ENCODE data around the gene OTOGL.

GRCh38 chr12:80099259-80099658, at the start of gene OTOGL:
- TF ChIP-seq TAF1 (IDR thresholded peaks at IDR 0.05; ENCODE audit: low read depth) (no peak), CTCF (IDR thresholded peaks at IDR 0.05; ENCODE audit: poor library complexity, severe bottlenecking) (no peak), POLR2AphosphoS5 (IDR thresholded peaks at IDR 0.05) (no peak), MXI1 (conservative IDR thresholded peaks at IDR 0.05; ENCODE audit: poor library complexity, severe bottlenecking) (no peak), EP300 (conservative IDR thresholded peaks at IDR 0.05; ENCODE audit: poor library complexity, severe bottlenecking) (no peak), EZH2 (IDR thresholded peaks at IDR 0.05; ENCODE audit: borderline replicate concordance, insufficient read depth, low read length, poor library complexity, severe bottlenecking) (no peak), RAD21 (conservative IDR thresholded peaks at IDR 0.05) (no peak), REST (IDR thresholded peaks at IDR 0.05; ENCODE audit: borderline replicate concordance) (no peak)

All from neural cell (in vitro differentiated cells).